AG10803 (cell line): ENCODE measurements around the gene DHFR.

Experiments
- DNase-seq: peaks from one replicate; pipeline ENCODE4 v3.0.0; 2010; ENCODE audit warnings: low read depth
- H3K4me3 ChIP-seq: 2 replicates; pipeline ENCODE4 v1.5.1; 2011; ENCODE audit warnings: mild to moderate bottlenecking, low read length, control low read depth
- CTCF ChIP-seq: conservative IDR thresholded peaks from 2 replicates; pipeline ENCODE4 v1.5.1; 2011; ENCODE audit warnings: mild to moderate bottlenecking, low read length, control low read depth, inconsistent platforms

The DHFR gene

GRCh38 chr5:80632700-80633099, 22.1 kb downstream of the DHFR start:
- no peak overlapping the region for H3K4me3 ChIP-seq
- DNase-seq, result no peak
- no peak for TF ChIP-seq CTCF

- no peak for TF ChIP-seq CTCF
- H3K4me3 ChIP-seq, result no peak overlapping the region
- no peak for DNase-seq
Observed at GRCh38 chr5:80631278-80632259, 23.2 kb downstream of the DHFR start.

- no peak for TF ChIP-seq CTCF
- no peak for DNase-seq
- no peak overlapping the region for H3K4me3 ChIP-seq
Observed at GRCh38 chr5:80629281-80629680, 25.5 kb downstream of the DHFR start.

DNA sequence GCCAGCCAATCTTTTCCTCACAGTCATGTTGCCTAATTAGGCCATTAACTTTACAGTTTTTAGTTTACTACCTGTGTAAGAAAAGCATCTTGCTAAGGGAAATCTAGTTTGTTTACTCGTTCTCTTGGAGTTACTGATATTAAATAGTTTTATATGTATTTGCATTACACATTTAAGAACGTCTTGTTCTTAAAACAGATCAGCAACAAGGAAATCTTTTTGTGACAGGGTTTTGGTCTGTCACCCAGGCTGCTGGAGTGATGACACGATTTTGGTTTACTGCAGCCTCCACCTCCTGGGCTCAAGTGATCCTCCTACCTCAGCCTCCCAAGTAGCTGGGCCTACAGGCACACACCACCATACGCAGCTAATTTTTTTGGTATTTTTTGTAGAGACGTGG, 29.6 kb downstream of the DHFR start:
- DNase-seq, result no peak
- TF ChIP-seq CTCF, result no peak
- H3K4me3 ChIP-seq, result no peak overlapping the region

DNA sequence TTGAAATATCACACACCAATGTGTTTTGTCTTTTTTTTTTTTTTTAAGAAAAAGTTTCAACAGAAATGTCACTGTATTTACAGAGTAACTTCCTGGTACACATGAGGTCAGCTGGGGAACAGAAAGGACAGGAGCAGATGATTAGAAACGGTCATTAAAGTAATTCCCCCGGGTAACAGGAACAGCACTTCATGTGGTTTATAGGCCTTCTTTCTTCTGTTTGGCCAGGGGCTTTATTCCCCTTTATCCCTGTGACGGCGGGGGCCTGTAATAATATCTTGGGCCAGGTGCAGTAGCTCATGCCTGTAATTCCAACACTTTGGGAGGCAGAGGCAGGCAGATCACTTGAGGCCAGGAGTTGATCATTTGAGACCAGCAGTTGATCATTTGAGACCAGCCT, 30.8 kb downstream of the DHFR start:
- no peak overlapping the region for H3K4me3 ChIP-seq
- TF ChIP-seq CTCF, result no peak
- DNase-seq, result no peak

DNA sequence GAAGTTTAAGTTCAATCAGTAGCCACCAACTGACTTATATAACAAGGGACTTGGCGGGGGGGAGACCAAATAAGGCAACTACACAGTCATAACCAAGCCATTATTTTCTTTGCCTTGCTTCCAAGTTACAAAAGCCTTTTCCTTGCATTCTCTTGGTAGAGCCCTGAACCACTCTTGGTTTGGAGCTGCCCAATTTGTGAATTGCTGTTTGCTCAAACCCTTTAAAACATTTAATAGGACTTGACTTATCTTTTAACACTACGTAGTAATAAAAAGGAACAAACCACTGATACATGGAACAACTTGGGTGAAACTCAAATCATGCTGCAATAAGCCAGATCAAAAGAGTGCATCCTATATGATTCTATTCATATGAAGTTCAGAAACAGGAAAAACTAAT, 32.0 kb downstream of the DHFR start:
- DNase-seq, result no peak
- TF ChIP-seq CTCF, result no peak
- no peak overlapping the region for H3K4me3 ChIP-seq

DNA sequence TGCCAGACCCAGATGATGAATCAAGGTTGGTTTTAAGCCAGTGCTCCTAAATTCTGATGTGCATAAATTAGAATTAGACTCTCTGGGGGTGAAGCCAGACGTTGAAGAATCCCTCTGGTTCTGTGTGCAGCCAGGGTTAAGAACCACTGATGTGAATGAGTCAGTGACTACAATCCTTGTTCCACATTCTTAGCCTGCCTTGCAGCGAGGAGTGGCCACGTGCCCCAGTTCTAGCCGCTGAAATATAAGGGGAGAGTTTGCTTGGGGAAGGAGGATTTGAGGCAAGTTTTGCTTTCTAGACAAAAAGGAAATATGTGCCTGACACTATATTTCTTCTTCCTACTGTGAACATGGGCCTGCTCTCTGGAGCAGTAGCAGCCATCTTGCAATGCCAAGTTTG, 34.6 kb downstream of the DHFR start:
- TF ChIP-seq CTCF, result no peak
- H3K4me3 ChIP-seq, result no peak overlapping the region
- peak; percentile 33 for DNase-seq
